Stimulated activated naive CD4-positive, alpha-beta T cell (primary cell): ENCODE data around the gene MDGA2.
"Not testable (repeated sequence)": the region's sequence is repeated elsewhere in the genome, so short reads cannot be mapped to it uniquely, and the experiment has no call there.

Experiments
- DNase-seq, 6 experiments: peaks; one replicate each; lab custom pipeline; 2025; lab: John Stamatoyannopoulos, UW

MDGA2 gene

GRCh38 chr14:46915539-46915938 lies 759.9 kb downstream of the MDGA2 start:
- not testable (repeated sequence) for DNase-seq

DNA sequence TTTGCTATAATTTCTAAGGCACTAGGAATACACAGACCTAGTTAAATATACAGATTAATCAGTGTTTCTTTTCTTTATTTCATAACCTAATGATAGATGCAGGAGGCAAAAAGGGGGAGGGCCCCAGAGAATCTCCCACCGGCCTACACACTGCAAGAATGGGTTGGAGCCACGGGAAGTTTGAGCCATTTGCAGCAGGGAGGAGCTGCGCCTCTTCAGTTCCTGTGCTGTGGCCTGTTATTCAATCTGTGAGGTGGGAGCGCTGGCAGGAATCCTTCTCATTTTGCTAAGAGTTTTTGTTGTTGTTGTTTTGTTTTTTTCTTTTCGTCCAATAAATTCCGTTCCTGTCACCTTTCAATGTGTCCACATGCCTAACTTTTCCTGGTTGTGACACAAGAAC lies 772.6 kb downstream of the MDGA2 start:
- no peak for DNase-seq

DNA sequence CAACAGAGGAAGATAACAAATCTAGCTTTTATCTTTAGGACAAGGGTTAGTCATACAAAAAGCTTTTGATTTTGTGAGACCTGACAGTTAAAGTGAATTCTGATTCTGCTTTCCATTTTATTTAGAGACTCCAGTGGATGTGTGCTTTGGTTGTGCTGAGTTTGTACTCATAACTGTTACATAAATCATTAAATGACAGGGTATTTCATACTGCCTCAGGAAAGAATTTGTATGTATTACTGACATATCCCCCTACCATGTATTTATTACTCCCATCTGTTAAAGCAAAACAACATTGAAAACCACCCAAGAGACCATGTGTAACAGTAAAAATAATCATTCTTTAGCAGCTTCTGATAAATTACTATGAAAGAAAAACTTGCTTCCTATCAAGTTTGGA lies 780.9 kb downstream of the MDGA2 start:
- no peak for DNase-seq

- no peak for DNase-seq
Observed at GRCh38 chr14:46887144-46887543, 788.3 kb downstream of the MDGA2 start.

DNA sequence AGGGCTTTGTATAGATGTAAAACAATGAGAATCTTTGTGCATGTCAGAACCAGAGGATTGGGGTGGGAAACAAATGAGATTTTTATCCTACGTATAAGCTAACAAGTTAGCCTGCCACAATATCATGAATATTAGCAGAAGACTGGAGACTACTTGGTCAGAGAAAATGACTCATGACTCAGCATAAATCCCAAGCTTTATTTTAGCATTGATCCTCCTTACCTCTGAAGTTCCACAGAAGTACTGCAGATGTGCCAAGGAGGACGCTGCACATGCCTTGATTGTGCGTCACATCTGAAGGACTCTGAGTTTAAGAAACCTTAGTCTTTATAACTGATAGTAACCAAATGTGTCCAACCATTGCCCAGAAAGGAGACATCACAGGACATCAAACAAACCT lies 789.8 kb downstream of the MDGA2 start:
- no peak for DNase-seq

GRCh38 chr14:46861753-46862152 lies 813.7 kb downstream of the MDGA2 start:
- DNase-seq: no peak

DNA sequence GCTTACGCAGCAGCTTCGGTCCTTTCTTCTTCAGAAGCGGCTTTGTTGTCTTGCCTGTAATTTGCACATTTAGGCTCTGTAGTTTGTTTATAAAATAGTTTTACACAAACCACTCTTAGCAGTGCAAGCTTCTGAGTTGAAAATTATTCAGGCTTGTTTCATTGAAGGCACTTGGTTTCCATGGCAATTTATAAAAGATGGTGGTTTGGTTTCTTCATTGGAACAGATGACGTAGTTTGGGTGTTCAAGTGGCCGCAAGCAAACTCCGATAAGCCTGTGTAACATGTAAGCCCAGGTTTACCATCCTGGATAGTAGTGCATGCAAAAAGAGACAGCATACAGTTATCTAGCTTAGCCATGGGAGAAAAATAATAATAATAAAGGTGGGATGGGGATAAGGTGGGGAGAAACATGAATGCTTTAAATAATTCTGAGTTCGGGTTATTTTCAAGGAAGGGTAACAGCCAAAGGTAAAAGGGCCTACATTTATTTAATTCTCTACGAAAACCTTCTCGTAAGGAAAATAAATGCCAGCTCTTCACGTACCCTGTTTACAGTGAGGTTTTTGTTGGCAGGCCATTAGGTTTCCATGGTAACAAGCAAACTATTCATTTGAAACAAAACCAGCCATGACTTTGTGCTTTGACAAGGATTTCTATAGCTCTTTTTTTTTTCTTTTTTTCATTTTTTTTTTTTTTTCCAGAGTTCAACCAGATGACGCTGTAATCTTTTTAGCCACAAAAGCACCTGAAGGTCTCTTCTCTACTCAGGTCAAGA lies 834.3 kb downstream of the MDGA2 start:
- DNase-seq: no peak

- DNase-seq: no peak
Observed at GRCh38 chr14:46820291-46820690, 855.1 kb downstream of the MDGA2 start.

DNA sequence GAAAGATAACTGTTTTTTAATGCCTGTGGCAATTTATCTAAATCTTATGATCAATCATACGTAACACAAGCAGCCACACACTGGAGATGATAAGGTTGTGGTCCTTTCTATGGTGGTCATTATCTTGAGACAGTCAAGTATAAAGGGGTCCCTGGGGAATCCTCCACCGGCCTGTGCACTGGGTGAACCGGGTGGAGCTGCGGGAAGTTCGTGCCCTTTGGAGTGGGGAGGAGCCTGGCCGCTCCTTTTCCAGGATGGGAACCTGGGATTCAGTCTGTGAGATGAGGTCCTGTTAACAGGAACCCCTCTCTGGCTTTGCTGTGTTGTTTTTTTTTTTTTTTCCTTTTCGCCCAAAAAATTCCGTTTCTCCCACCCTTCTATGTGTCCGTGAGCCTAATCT lies 856.3 kb downstream of the MDGA2 start:
- DNase-seq: no peak

DNA sequence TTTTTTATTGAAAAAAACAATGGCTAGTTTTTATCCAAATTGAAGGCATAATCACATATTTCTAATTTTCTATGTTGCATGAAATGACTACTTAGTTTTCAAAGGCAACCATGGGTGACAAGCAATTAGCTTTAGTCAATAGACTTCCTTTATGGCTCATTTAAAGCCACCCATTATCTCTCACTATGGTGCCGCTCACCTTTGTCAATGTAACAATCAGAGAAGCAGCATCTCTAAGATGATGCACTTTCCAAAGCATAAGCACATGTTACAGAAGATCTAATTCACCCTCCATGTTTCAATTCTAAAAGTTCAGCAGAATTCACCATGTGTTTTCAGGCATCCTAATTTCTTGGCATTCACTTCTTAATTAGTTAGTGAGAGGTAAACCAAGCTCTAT lies 857.3 kb downstream of the MDGA2 start:
- no peak for DNase-seq

DNA sequence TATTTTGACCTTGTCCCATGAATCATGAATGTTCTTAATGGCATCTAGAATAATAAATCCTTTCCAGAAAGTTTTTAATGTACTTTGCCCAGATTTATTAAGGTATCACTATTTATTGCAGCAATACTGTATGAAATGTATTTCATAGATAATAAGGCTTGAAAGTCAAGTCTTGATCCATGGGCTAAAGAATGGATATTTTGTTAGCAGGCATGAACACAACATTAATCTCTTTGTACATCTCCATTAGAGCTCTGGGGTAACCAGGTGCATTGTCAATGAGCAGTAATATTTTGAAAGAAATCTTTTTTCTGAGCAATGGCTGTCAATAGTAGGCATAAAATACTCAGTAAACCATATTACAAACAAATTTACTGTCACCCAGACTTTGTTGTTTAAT lies 882.3 kb downstream of the MDGA2 start:
- no peak for DNase-seq
